ENCODE results near the gene NAXD.

The NAXD gene

DNA sequence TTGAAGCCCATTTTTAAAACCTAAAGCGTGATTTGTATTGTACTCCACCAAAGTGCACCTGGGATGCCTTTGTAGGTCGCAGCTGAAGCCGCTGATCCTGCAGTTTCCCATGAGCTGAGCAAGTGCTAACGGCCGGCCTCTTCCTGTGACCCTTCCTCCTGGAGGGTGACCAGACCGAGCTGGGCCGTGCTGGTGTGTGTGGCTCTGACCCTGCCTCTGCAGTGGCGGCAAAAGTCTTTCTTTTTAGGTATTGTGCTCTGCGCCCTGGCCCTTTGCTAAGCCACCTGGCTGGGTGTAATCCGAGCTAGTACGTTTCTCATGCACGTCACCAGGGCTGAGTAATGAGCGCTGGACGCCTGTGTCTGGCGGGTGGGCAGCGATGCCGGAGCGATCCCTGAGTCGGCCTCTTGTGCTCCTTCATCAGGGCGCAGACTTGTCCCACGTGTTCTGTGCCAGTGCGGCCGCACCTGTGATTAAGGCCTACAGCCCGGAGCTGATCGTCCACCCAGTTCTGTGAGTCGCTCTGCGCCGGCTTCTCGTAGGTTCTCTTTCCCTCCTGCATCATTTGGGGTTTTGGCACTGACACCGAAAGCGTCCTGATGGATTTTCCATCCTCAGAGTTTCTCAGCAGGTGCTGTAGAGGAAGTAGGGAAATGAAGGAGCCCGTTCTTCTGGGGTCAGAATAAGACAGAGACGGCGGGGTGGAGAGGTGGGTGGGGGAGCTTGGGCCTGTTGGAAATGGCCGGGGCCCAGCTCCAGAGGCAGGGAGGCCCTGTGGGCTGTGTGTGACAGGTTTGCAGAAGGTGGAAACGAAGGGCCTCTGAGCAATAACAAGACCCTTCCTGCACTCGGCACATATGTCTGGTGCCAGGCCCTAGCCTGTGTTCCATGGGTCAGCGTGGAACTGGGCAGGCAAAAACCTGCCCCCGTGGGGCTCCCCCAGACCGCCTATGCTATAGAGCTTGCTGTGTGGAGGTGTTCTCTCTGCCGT, 9.7 kb downstream of the NAXD start:
- TF ChIP-seq REST (IDR thresholded peaks at IDR 0.05; ENCODE audit: low read depth): no peak

GRCh38 chr13:110625771-110626321, 10.5 kb downstream of the NAXD start:
- TF ChIP-seq EGR1 (IDR thresholded peaks at IDR 0.05) (no peak), RAD21 (IDR thresholded peaks at IDR 0.05; ENCODE audit: low read depth) (no peak), REST (IDR thresholded peaks at IDR 0.05; ENCODE audit: low read depth) (no peak)
- TF ChIP-seq, protein P1, sequence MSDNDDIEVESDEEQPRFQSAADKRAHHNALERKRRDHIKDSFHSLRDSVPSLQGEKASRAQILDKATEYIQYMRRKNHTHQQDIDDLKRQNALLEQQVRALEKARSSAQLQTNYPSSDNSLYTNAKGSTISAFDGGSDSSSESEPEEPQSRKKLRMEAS (IDR thresholded peaks at IDR 0.05): no peak

GRCh38 chr13:110626521-110626920, 11.2 kb downstream of the NAXD start:
- no peak for TF ChIP-seq TEAD4 (IDR thresholded peaks at IDR 0.05)

DNA sequence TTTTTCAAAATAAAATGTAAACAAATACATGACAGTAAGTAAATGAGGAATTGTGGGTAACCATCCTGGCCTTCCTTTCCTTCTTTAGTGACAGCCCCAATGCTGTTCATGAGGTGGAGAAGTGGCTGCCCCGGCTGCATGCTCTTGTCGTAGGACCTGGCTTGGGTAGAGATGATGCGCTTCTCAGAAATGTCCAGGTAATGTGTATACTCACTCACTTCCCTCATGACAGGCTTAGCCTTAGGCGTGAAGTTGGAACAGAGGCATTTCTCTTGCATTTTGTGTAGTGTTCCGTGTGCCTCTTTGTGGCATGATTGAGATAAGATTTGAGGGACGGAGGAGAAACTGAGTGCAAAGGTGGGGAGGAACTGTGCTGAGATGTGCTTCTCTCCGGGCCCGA, 12.0 kb downstream of the NAXD start:
- TF ChIP-seq NFIC (IDR thresholded peaks at IDR 0.05) (no peak), ZBTB7A (IDR thresholded peaks at IDR 0.05; ENCODE audit: low read depth) (no peak), TCF12 (IDR thresholded peaks at IDR 0.05; ENCODE audit: low read depth) (no peak), EGR1 (IDR thresholded peaks at IDR 0.05) (no peak), EP300 (IDR thresholded peaks at IDR 0.05; ENCODE audit: borderline replicate concordance) (no peak), CREB1 (IDR thresholded peaks at IDR 0.05; ENCODE audit: low read depth) (no peak)
- TF ChIP-seq, protein P2, sequence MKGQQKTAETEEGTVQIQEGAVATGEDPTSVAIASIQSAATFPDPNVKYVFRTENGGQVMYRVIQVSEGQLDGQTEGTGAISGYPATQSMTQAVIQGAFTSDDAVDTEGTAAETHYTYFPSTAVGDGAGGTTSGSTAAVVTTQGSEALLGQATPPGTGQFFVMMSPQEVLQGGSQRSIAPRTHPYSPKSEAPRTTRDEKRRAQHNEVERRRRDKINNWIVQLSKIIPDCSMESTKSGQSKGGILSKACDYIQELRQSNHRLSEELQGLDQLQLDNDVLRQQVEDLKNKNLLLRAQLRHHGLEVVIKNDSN (IDR thresholded peaks at IDR 0.05): no peak
- TF ChIP-seq, protein P1 (IDR thresholded peaks at IDR 0.05): no peak

DNA sequence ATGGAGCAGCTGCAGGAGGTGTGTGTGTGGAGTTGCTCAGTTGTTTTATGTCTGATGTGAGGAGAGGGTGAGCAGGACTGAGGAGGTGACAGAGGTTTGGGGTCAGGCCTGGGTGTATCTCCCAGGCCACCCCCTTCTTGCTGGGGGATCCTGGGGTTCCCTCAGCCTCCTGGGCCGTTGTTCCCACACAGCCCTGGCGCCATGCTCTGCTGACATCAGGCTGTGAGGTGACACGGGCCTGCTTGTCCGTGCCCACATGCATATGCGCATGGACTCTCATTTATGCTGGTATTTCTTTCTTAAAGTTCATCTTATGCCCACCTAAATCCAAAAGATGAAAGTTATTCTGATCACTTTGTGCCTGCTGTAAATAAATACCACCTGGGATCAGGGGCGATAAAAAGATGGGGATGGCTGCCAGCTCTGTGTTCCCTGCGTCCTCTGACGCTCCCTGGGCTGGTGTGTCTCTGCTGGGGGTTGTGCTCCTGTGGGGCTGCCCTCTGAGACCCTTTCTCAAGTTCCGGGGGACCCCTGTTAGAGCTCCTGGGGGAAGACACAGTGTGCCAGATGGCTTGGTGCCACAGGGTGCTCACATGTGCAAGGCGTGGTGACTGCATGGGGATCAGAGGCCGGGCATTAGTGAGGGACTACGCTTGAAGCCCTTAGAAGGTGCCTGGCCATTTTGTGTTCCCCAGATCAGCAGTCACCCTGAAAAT, 12.6 kb downstream of the NAXD start:
- no peak for TF ChIP-seq REST (IDR thresholded peaks at IDR 0.05; ENCODE audit: low read depth)
- no peak for TF ChIP-seq EP300 (IDR thresholded peaks at IDR 0.05; ENCODE audit: borderline replicate concordance)
- no peak for TF ChIP-seq RAD21 (IDR thresholded peaks at IDR 0.05; ENCODE audit: low read depth)
- TF ChIP-seq YY1 (IDR thresholded peaks at IDR 0.05; ENCODE audit: low read depth): no peak
- TF ChIP-seq, protein P2 (IDR thresholded peaks at IDR 0.05): no peak
- TF ChIP-seq, protein P1 (IDR thresholded peaks at IDR 0.05): no peak
- no peak for TF ChIP-seq TCF12 (IDR thresholded peaks at IDR 0.05; ENCODE audit: low read depth)
- no peak for TF ChIP-seq NFIC (IDR thresholded peaks at IDR 0.05)
- TF ChIP-seq EGR1 (IDR thresholded peaks at IDR 0.05): no peak
- no peak for TF ChIP-seq TEAD4 (IDR thresholded peaks at IDR 0.05)
- TF ChIP-seq ZBTB7A (IDR thresholded peaks at IDR 0.05; ENCODE audit: low read depth): no peak
- TF ChIP-seq FOXM1 (IDR thresholded peaks at IDR 0.05; ENCODE audit: borderline replicate concordance, low read depth): no peak
- no peak for TF ChIP-seq CREB1 (IDR thresholded peaks at IDR 0.05; ENCODE audit: low read depth)
- no peak for TF ChIP-seq TAF1 (IDR thresholded peaks at IDR 0.05; ENCODE audit: low read depth)
- TF ChIP-seq CEBPB (IDR thresholded peaks at IDR 0.05): no peak
